Measurements from ENCODE around the gene NLGN3.

NLGN3 gene

GRCh38 chrX:71118985-71119535, 25.6 kb upstream of the NLGN3 start:
- no peak for DNase-seq

GRCh38 chrX:71128166-71128833, 16.3 kb upstream of the NLGN3 start:
- DNase-seq: no peak

GRCh38 chrX:71128915-71129765, 15.5 kb upstream of the NLGN3 start:
- peak; percentile 78 for DNase-seq

- no peak for DNase-seq
These were observed 13.1 kb upstream of the NLGN3 start for GRCh38 chrX:71131510-71131909.

GRCh38 chrX:71140440-71140839, 4.2 kb upstream of the NLGN3 start:
- no peak for DNase-seq

GRCh38 chrX:71143508-71143907, 1.1 kb upstream of the NLGN3 start:
- DNase-seq: no peak

GRCh38 chrX:71147496-71148277, 3.0 kb downstream of the NLGN3 start:
- DNase-seq: no peak

GRCh38 chrX:71148278-71148663, 3.6 kb downstream of the NLGN3 start:
- no peak for DNase-seq

GRCh38 chrX:71151366-71151765, 6.7 kb downstream of the NLGN3 start:
- DNase-seq: no peak

- DNase-seq: no peak
These were observed 9.6 kb downstream of the NLGN3 start for GRCh38 chrX:71154196-71154595.

GRCh38 chrX:71154641-71155040, 10.0 kb downstream of the NLGN3 start:
- DNase-seq: no peak

GRCh38 chrX:71158603-71159002, 14.0 kb downstream of the NLGN3 start:
- DNase-seq: no peak

GRCh38 chrX:71159335-71159734, 14.7 kb downstream of the NLGN3 start:
- DNase-seq: no peak

GRCh38 chrX:71160475-71160874, 15.8 kb downstream of the NLGN3 start:
- DNase-seq: no peak

- DNase-seq: no peak
These were observed 18.3 kb downstream of the NLGN3 start for GRCh38 chrX:71162981-71163380.

GRCh38 chrX:71164071-71164470, 19.4 kb downstream of the NLGN3 start:
- DNase-seq: no peak

GRCh38 chrX:71166461-71166860, 21.8 kb downstream of the NLGN3 start:
- no peak for DNase-seq

GRCh38 chrX:71167031-71167781, 22.6 kb downstream of the NLGN3 start:
- no peak for DNase-seq

GRCh38 chrX:71168134-71168533, 23.5 kb downstream of the NLGN3 start:
- DNase-seq: no peak

GRCh38 chrX:71169586-71169985, 24.9 kb downstream of the NLGN3 start:
- no peak for DNase-seq

- no peak for DNase-seq
These were observed 26.0 kb downstream of the NLGN3 start for GRCh38 chrX:71170660-71171059.

GRCh38 chrX:71171110-71171801, 26.6 kb downstream of the NLGN3 start:
- DNase-seq: no peak

Data from CD4-positive, alpha-beta T cell treated with Interleukin-15 for 1 hour (primary cell).